HepG2 (cell line): Measurements from ENCODE around the gene PSMA4.

Experiments used
- POLR2A ChIP-seq, 2 experiments: IDR thresholded peaks; 2 replicates each; pipeline ENCODE4 v1.6.1; 2011; ENCODE audit warnings: low read depth in 2 of 2, low read length in 2 of 2, mild to moderate bottlenecking in 1 of 2, moderate library complexity in 1 of 2; ENCODE audit not compliant: insufficient read depth in 1 of 2
- ZNF564 ChIP-seq: sonication (generic); formaldehyde crosslinking; IDR thresholded peaks from 2 replicates; pipeline ENCODE4 v1.8.1; 2023; ENCODE audit warnings: mild to moderate bottlenecking, missing genetic modification reagents
- TF ChIP-seq, protein P1 (sequence below): sonication (generic); formaldehyde crosslinking; IDR thresholded peaks from 2 replicates; pipeline ENCODE4 v1.5.0; 2020; ENCODE audit warnings: mild to moderate bottlenecking, missing genetic modification reagents, moderate library complexity

GRCh38 chr15:78537266-78537905 lies 2.9 kb upstream of the PSMA4 start:
- no peak for TF ChIP-seq ZNF564 (CRISPR knock-in tag)
- no peak for TF ChIP-seq POLR2A (IDR thresholded peaks at IDR 0.05; ENCODE audit: insufficient read depth in 1 of 2, low read depth in 2 of 2, low read length in 2 of 2)
- TF ChIP-seq, protein P1, sequence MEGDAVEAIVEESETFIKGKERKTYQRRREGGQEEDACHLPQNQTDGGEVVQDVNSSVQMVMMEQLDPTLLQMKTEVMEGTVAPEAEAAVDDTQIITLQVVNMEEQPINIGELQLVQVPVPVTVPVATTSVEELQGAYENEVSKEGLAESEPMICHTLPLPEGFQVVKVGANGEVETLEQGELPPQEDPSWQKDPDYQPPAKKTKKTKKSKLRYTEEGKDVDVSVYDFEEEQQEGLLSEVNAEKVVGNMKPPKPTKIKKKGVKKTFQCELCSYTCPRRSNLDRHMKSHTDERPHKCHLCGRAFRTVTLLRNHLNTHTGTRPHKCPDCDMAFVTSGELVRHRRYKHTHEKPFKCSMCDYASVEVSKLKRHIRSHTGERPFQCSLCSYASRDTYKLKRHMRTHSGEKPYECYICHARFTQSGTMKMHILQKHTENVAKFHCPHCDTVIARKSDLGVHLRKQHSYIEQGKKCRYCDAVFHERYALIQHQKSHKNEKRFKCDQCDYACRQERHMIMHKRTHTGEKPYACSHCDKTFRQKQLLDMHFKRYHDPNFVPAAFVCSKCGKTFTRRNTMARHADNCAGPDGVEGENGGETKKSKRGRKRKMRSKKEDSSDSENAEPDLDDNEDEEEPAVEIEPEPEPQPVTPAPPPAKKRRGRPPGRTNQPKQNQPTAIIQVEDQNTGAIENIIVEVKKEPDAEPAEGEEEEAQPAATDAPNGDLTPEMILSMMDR (CRISPR knock-in tag): no peak
